Nephron progenitor cell (in vitro differentiated cells): ENCODE data around the gene ENPP3.

ENCODE experiments used
- DNase-seq: peaks from one replicate; pipeline ENCODE4 v3.0.0; 2021
- H3K27ac Mint-ChIP-seq: 2 replicates; pipeline ENCODE4 v1.8.0; 2021; ENCODE audit warnings: mild to moderate bottlenecking, moderate library complexity, mixed read lengths
- H3K27me3 Mint-ChIP-seq: 2 replicates; pipeline ENCODE4 v1.8.0; 2021; ENCODE audit warnings: mild to moderate bottlenecking, low read depth, mixed read lengths; ENCODE audit not compliant: poor library complexity
- H3K36me3 Mint-ChIP-seq: 2 replicates; pipeline ENCODE4 v1.8.0; 2021; ENCODE audit warnings: low read depth, mixed read lengths
- H3K4me1 Mint-ChIP-seq: 2 replicates; pipeline ENCODE4 v1.8.0; 2021; ENCODE audit warnings: mixed read lengths
- H3K4me3 Mint-ChIP-seq: 2 replicates; pipeline ENCODE4 v1.8.0; 2021; ENCODE audit warnings: mild to moderate bottlenecking, moderate library complexity, mixed read lengths
- H3K9me3 Mint-ChIP-seq: 2 replicates; pipeline ENCODE4 v1.8.0; 2021; ENCODE audit warnings: mild to moderate bottlenecking, moderate library complexity, mixed read lengths
- CTCF ChIP-seq: fragments of 200-600 bp; sonication (generic); IDR thresholded peaks from 2 replicates; pipeline ENCODE4 v1.5.0; 2021; ENCODE audit warnings: antibody characterized with exemption

Gene ENPP3

GRCh38 chr6:131754088-131754487, 117.0 kb downstream of the ENPP3 start:
- Mint-ChIP-seq H3K27me3 (peaks cover 2% of the 10 kb centered on the region), H3K36me3 (no peaks in the 10 kb centered on the region), H3K27ac (no peak overlapping the region), H3K4me1 (peaks cover 14% of the 10 kb centered on the region), H3K4me3 (no peak overlapping the region), H3K9me3 (peaks cover 4% of the 10 kb centered on the region)
- no peak for DNase-seq
- no peak for TF ChIP-seq CTCF

GRCh38 chr6:131754715-131755567, 117.8 kb downstream of the ENPP3 start:
- peaks cover 4% of the 10 kb centered on the region for H3K9me3 Mint-ChIP-seq
- peaks cover 2% of the 10 kb centered on the region for H3K27me3 Mint-ChIP-seq
- H3K4me1 Mint-ChIP-seq, result peaks cover 18% of the 10 kb centered on the region
- no peak for TF ChIP-seq CTCF
- no peaks in the 10 kb centered on the region for H3K36me3 Mint-ChIP-seq
- H3K27ac Mint-ChIP-seq, result peak overlapping the region; percentile 41
- H3K4me3 Mint-ChIP-seq, result no peak overlapping the region
- DNase-seq, result no peak

GRCh38 chr6:131755597-131755996, 118.5 kb downstream of the ENPP3 start:
- no peaks in the 10 kb centered on the region for H3K36me3 Mint-ChIP-seq
- H3K4me1 Mint-ChIP-seq, result peaks cover 22% of the 10 kb centered on the region
- no peak overlapping the region for H3K27ac Mint-ChIP-seq
- peaks cover 4% of the 10 kb centered on the region for H3K9me3 Mint-ChIP-seq
- no peak for DNase-seq
- H3K27me3 Mint-ChIP-seq, result peaks cover 2% of the 10 kb centered on the region
- no peak overlapping the region for H3K4me3 Mint-ChIP-seq
- no peak for TF ChIP-seq CTCF

- DNase-seq, result no peak
- no peak overlapping the region for H3K4me3 Mint-ChIP-seq
- H3K27ac Mint-ChIP-seq, result no peak overlapping the region
- no peak for TF ChIP-seq CTCF
- peaks cover 2% of the 10 kb centered on the region for H3K27me3 Mint-ChIP-seq
- no peaks in the 10 kb centered on the region for H3K36me3 Mint-ChIP-seq
- peaks cover 22% of the 10 kb centered on the region for H3K4me1 Mint-ChIP-seq
- H3K9me3 Mint-ChIP-seq, result peaks cover 4% of the 10 kb centered on the region
These were observed 118.9 kb downstream of the ENPP3 start for GRCh38 chr6:131756039-131756438.

- TF ChIP-seq CTCF, result no peak
- DNase-seq, result no peak
- Mint-ChIP-seq H3K9me3 (no peaks in the 10 kb centered on the region), H3K4me3 (no peak overlapping the region), H3K36me3 (no peaks in the 10 kb centered on the region), H3K27ac (no peak overlapping the region), H3K4me1 (peaks cover 22% of the 10 kb centered on the region), H3K27me3 (no peaks in the 10 kb centered on the region)
These were observed 121.8 kb downstream of the ENPP3 start for GRCh38 chr6:131758920-131759319.
